Measurements from ENCODE around the gene CISD3. TPM values are rescaled to one million over a fixed set of nuclear protein-coding genes. Genes with fewer than 3 reads are reported as not detected.

Gene CISD3
- total and polyA plus RNA-seq, 10 of the 15 experiments (the other 5 are each of a cell fraction or from before 2014, with no cell fraction given) = 2.6 to 38.1 (median 8.1) TPM

DNA sequence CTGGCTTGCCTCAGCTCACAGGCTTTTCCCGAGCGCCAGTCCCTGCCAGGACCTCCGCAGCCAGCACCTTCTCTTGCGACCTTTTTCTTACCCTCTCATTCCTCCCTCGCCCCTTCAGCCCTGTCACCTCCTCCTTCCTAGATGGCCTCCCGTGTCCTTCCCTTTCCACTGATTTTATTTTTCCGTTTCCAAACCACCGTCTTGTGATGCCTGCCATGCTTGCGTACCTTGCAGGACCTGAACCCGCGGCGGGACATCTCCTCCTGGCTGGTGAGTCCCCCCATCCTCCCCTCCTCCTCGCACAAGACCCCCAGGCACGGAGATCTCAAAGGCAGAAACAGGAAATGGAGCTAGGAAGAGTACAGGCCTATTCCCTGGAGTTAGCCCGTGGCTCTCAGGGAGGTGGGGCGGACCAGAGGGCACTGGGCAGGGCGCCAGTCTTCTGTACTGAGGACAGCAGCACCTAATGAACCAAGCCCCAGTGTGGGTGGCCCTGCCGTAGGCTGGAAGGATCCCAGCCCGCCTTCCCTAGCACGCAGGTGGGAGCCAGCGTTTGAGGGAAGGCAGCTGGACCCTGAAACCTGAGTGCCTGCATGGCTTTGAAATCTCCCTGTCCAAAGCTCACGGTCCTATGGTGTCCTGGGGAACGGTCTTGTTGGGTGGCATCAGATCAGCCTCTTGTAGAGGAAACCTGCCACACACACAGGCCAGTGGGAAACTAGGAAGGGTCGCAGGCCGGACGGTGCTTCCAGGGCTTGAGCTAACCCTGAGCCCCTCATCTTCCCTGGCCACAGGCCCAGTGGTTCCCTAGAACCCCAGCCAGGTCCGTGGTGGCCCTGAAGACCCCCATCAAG, 612 bp downstream of the CISD3 start:
- Histone ChIP-seq H3K4me1 (ENCODE audit: control insufficient read depth, insufficient read depth, low read length) (peaks cover 38% of the 10 kb centered on the region), H3K79me2 (ENCODE audit: control insufficient read depth, insufficient read depth, low read length) (peaks cover 13% of the 10 kb centered on the region), H3K36me3 (ENCODE audit: control insufficient read depth in 2 of 2, insufficient read depth in 2 of 2, low read length in 1 of 2) (peaks cover 0 to 9% of the 10 kb centered on the region in 2 experiments; a peak in 3 of 4 replicates), H3K4me3 (peak overlapping the region; percentile 90), H3K27me3 (replicated peaks in 1 of 2; ENCODE audit: control insufficient read depth in 2 of 2, insufficient read depth in 2 of 2, low read length in 1 of 2) (no peaks in the 10 kb centered on the region), H3K27ac (ENCODE audit: control insufficient read depth, insufficient read depth) (peak overlapping the region; percentile 34), H3K9ac (ENCODE audit: control insufficient read depth, insufficient read depth, low read length) (peak overlapping the region; percentile 73), H2AFZ (ENCODE audit: control insufficient read depth, low read depth, low read length) (peak overlapping the region; percentile 33), H3K9me3 (replicated peaks; ENCODE audit: control insufficient read depth, insufficient read depth, low read length) (no peaks in the 10 kb centered on the region; the same call in 2 of the 3 replicates), H4K20me1 (ENCODE audit: control insufficient read depth, insufficient read depth) (no peaks in the 10 kb centered on the region), H3K4me2 (ENCODE audit: control insufficient read depth, insufficient read depth) (peak overlapping the region; percentile 95)
- ATAC-seq (peak; percentile 7; the same call in 1 of the 3 replicates), FAIRE-seq (no peak), DNase-seq (ENCODE audit: low read depth, low spot score) (no peak)
- no TSS peak for BruUV-seq (replicated peaks)
- ChIA-PET POLR2A (interaction anchor here (0.5 to 2.1 kb wide), 4 partner anchors 24 to 666 kb away, joined by 4 to 19 read pairs (median 4); partner anchors contain the start of genes EPOP and MLLT6), CTCF (interaction anchor here (0.6 to 3.3 kb wide), 16 partner anchors 13 to 422 kb away, joined by 3 to 56 read pairs (median 4); partner anchors contain the start of genes EPOP, PCGF2 and PIP4K2B), SMC1A (ENCODE audit: uncharacterized antibody, unreplicated experiment) (interaction anchor here (0.7 to 2.3 kb wide), 7 partner anchors 21 to 173 kb away, joined by 3 to 27 read pairs (median 4); no protein-coding TSS in a partner anchor), RAD21 (ENCODE audit: unreplicated experiment) (interaction anchor here (0.8 to 3.6 kb wide), 5 partner anchors 16 to 173 kb away, joined by 3 to 32 read pairs (median 4); partner anchors contain the start of genes EPOP, MLLT6 and PSMB3)
- intact Hi-C loops (cut with micrococcal nuclease; ENCODE audit: unreplicated experiment) = loop anchor here (2.0 kb wide), 1 partner anchor 28 kb away; no protein-coding TSS in a partner anchor
- in situ Hi-C loops (cut with MboI) = loop anchor here (5.0 kb wide), 1 partner anchor 53 kb away; no protein-coding TSS in a partner anchor
- 33% methylated on average over 27 of the region's 27 CpGs for WGBS (ENCODE audit: insufficient coverage, insufficient replicate concordance, low lambda C conversion rate, missing lambda C conversion rate)
- TF ChIP-seq RBBP5 (conservative IDR thresholded peaks at IDR 0.05) (no peak), CEBPB (IDR thresholded peaks at IDR 0.05; ENCODE audit: borderline replicate concordance in 1 of 2, low read depth in 2 of 2, low read length in 2 of 2) (no peak), POU2F2 (IDR thresholded peaks at IDR 0.05; ENCODE audit: borderline replicate concordance, low read depth, low read length) (no peak), ZNF207 (IDR thresholded peaks at IDR 0.05; ENCODE audit: borderline replicate concordance) (no peak), EED (IDR thresholded peaks at IDR 0.05; ENCODE audit: low read depth) (peak; percentile 29; the same call in 1 of the 2 replicates), ZNF592 (IDR thresholded peaks at IDR 0.05) (no peak), SMAD1 (IDR thresholded peaks at IDR 0.05; ENCODE audit: low read depth, partially characterized antibody) (no peak), RELA (IDR thresholded peaks at IDR 0.05; ENCODE audit: borderline replicate concordance, partially characterized antibody) (no peak), EZH2 (IDR thresholded peaks at IDR 0.05; ENCODE audit: borderline replicate concordance, control insufficient read depth, low read depth, low read length) (no peak), ZNF384 (IDR thresholded peaks at IDR 0.05; ENCODE audit: borderline replicate concordance, low read depth, low read length) (no peak), PAX5 (IDR thresholded peaks at IDR 0.05; ENCODE audit: borderline replicate concordance, low read depth, low read length) (0 out of 2 replicates have a peak, but pooled peaks have one; percentile 4), ATF7 (IDR thresholded peaks at IDR 0.05; ENCODE audit: low read depth) (0 out of 2 replicates have a peak, but pooled peaks have one; percentile 20)
- TF ChIP-seq, protein P1, sequence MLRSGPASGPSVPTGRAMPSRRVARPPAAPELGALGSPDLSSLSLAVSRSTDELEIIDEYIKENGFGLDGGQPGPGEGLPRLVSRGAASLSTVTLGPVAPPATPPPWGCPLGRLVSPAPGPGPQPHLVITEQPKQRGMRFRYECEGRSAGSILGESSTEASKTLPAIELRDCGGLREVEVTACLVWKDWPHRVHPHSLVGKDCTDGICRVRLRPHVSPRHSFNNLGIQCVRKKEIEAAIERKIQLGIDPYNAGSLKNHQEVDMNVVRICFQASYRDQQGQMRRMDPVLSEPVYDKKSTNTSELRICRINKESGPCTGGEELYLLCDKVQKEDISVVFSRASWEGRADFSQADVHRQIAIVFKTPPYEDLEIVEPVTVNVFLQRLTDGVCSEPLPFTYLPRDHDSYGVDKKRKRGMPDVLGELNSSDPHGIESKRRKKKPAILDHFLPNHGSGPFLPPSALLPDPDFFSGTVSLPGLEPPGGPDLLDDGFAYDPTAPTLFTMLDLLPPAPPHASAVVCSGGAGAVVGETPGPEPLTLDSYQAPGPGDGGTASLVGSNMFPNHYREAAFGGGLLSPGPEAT (IDR thresholded peaks at IDR 0.05; ENCODE audit: low read depth) = 0 out of 2 replicates have a peak, but pooled peaks have one; percentile 36
- TF ChIP-seq, protein P2, sequence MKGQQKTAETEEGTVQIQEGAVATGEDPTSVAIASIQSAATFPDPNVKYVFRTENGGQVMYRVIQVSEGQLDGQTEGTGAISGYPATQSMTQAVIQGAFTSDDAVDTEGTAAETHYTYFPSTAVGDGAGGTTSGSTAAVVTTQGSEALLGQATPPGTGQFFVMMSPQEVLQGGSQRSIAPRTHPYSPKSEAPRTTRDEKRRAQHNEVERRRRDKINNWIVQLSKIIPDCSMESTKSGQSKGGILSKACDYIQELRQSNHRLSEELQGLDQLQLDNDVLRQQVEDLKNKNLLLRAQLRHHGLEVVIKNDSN (IDR thresholded peaks at IDR 0.05; ENCODE audit: borderline replicate concordance, extremely low read length, insufficient read depth, low read depth, low read length) = no peak

Measured in GM12878 (cell line).